Ishikawa (cell line): ENCODE data around the gene UFSP1.
A peak's percentile ranks its signal among the peaks of the same experiment; 100 is the strongest.

Source experiments
- CEBPB ChIP-seq: IDR thresholded peaks from 2 replicates; pipeline ENCODE4 v1.6.1; 2012
- CREB1 ChIP-seq: IDR thresholded peaks from 2 replicates; pipeline ENCODE4 v1.6.1; 2012; ENCODE audit warnings: low read depth
- EGR1 ChIP-seq: IDR thresholded peaks from 2 replicates; pipeline ENCODE4 v1.6.1; 2012
- EP300 ChIP-seq: IDR thresholded peaks from 2 replicates; pipeline ENCODE4 v1.6.1; 2012; ENCODE audit warnings: borderline replicate concordance
- FOXM1 ChIP-seq: IDR thresholded peaks from 2 replicates; pipeline ENCODE4 v1.6.1; 2012; ENCODE audit warnings: low read depth, borderline replicate concordance
- MAX ChIP-seq: IDR thresholded peaks from 2 replicates; pipeline ENCODE4 v1.6.1; 2012
- NFIC ChIP-seq: IDR thresholded peaks from 2 replicates; pipeline ENCODE4 v1.6.1; 2012
- RAD21 ChIP-seq: IDR thresholded peaks from 2 replicates; pipeline ENCODE4 v1.6.1; 2012; ENCODE audit warnings: low read depth
- TAF1 ChIP-seq: IDR thresholded peaks from 2 replicates; pipeline ENCODE4 v1.6.1; 2012; ENCODE audit warnings: low read depth, mild to moderate bottlenecking
- TCF12 ChIP-seq: IDR thresholded peaks from 2 replicates; pipeline ENCODE4 v1.6.1; 2012; ENCODE audit warnings: low read depth
- TEAD4 ChIP-seq: IDR thresholded peaks from 2 replicates; pipeline ENCODE4 v1.6.1; 2012
- YY1 ChIP-seq: IDR thresholded peaks from 2 replicates; pipeline ENCODE4 v1.6.1; 2012; ENCODE audit warnings: low read depth
- ZBTB7A ChIP-seq: IDR thresholded peaks from 2 replicates; pipeline ENCODE4 v1.6.1; 2012; ENCODE audit warnings: low read depth
- TF ChIP-seq, protein P1 (sequence below): IDR thresholded peaks from 2 replicates; pipeline ENCODE4 v1.6.1; 2012; ENCODE audit warnings: low read depth, mild to moderate bottlenecking
- TF ChIP-seq, protein P2 (sequence below): IDR thresholded peaks from 2 replicates; pipeline ENCODE4 v1.6.1; 2012

The UFSP1 gene

GRCh38 chr7:100874577-100875355, 14.7 kb downstream of the UFSP1 start, which contains the start of gene SRRT:
TSS of gene SRRT (plus strand) at chr7:100875103. CDS start at chr7:100875591, 488 bp downstream.
- TF ChIP-seq CREB1 (peak; percentile 52), TAF1 (peak; percentile 86), NFIC (no peak), FOXM1 (0 out of 2 replicates have a peak, but pooled peaks have one; percentile 36), EGR1 (peak; percentile 40; the same call in 1 of the 2 replicates), TCF12 (peak; percentile 50; the same call in 1 of the 2 replicates), YY1 (peak; percentile 82; the same call in 1 of the 2 replicates), MAX (peak; percentile 88), ZBTB7A (peak; percentile 62), TEAD4 (peak; percentile 49), CEBPB (no peak), RAD21 (no peak), EP300 (peak; percentile 45; the same call in 1 of the 2 replicates)
- TF ChIP-seq, protein P1, sequence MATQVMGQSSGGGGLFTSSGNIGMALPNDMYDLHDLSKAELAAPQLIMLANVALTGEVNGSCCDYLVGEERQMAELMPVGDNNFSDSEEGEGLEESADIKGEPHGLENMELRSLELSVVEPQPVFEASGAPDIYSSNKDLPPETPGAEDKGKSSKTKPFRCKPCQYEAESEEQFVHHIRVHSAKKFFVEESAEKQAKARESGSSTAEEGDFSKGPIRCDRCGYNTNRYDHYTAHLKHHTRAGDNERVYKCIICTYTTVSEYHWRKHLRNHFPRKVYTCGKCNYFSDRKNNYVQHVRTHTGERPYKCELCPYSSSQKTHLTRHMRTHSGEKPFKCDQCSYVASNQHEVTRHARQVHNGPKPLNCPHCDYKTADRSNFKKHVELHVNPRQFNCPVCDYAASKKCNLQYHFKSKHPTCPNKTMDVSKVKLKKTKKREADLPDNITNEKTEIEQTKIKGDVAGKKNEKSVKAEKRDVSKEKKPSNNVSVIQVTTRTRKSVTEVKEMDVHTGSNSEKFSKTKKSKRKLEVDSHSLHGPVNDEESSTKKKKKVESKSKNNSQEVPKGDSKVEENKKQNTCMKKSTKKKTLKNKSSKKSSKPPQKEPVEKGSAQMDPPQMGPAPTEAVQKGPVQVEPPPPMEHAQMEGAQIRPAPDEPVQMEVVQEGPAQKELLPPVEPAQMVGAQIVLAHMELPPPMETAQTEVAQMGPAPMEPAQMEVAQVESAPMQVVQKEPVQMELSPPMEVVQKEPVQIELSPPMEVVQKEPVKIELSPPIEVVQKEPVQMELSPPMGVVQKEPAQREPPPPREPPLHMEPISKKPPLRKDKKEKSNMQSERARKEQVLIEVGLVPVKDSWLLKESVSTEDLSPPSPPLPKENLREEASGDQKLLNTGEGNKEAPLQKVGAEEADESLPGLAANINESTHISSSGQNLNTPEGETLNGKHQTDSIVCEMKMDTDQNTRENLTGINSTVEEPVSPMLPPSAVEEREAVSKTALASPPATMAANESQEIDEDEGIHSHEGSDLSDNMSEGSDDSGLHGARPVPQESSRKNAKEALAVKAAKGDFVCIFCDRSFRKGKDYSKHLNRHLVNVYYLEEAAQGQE = no peak
- TF ChIP-seq, protein P2, sequence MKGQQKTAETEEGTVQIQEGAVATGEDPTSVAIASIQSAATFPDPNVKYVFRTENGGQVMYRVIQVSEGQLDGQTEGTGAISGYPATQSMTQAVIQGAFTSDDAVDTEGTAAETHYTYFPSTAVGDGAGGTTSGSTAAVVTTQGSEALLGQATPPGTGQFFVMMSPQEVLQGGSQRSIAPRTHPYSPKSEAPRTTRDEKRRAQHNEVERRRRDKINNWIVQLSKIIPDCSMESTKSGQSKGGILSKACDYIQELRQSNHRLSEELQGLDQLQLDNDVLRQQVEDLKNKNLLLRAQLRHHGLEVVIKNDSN = peak; percentile 31; the same call in 1 of the 2 replicates

GRCh38 chr7:100874300-100874576, 15.3 kb downstream of the UFSP1 start:
- TF ChIP-seq FOXM1 = no peak
- TF ChIP-seq CREB1 = no peak
- no peak for TF ChIP-seq TCF12
- TF ChIP-seq CEBPB = no peak
- TF ChIP-seq, protein P1 = no peak
- no peak for TF ChIP-seq MAX
- TF ChIP-seq ZBTB7A = no peak
- TF ChIP-seq, protein P2 = no peak
- TF ChIP-seq EP300 = no peak
- no peak for TF ChIP-seq TAF1
- TF ChIP-seq RAD21 = no peak
- TF ChIP-seq TEAD4 = no peak
- no peak for TF ChIP-seq NFIC
- TF ChIP-seq EGR1 = no peak
- TF ChIP-seq YY1 = no peak

- no peak for TF ChIP-seq EP300
- TF ChIP-seq CREB1 = no peak
- TF ChIP-seq, protein P1 = no peak
- no peak for TF ChIP-seq TAF1
- no peak for TF ChIP-seq MAX
Observed at GRCh38 chr7:100873599-100874299, 15.8 kb downstream of the UFSP1 start.
